HepG2 (cell line): ENCODE data around the gene PDHX. TPM values are rescaled to one million over a fixed set of nuclear protein-coding genes. Genes with fewer than 3 reads are reported as not detected.

Experiments
- ATAC-seq: fragments of 200-7000 bp; cut with Tn5 transposase; 3 replicates; pipeline ENCODE4 v1.9.1; 2020; ENCODE audit warnings: mild to moderate bottlenecking, moderate library complexity
- BruUV-seq: library from RNA; stranded (reverse); fragments of 400-500 nt; replicated peaks from 2 replicates; lab custom pipeline; 2021; lab: Mats Ljungman, UMichigan
- CTCF ChIA-PET: fragments of 300-600 bp; formaldehyde crosslinking; extraction: SDS; loops from one replicate; lab custom pipeline; 2021; ENCODE audit warnings: low total read pairs, inconsistent platforms, low intra/inter-chr PET ratio; lab: Yijun Ruan, JAX
- POLR2A ChIA-PET: fragments of 350-600 bp; sonication (Branson Sonifier 250); formaldehyde crosslinking; loops from one replicate; lab custom pipeline; 2020; ENCODE audit warnings: antibody characterized with exemption, inconsistent platforms; lab: Yijun Ruan, JAX
- DNase-seq: peaks from one replicate; pipeline ENCODE4 v3.0.0-alpha.2; 2015; ENCODE audit warnings: low spot score
- FAIRE-seq: peaks from 3 replicates; lab custom pipeline; 2011; peaks lifted over from hg19 to GRCh38; lab: Jason Lieb, UNC
- H2AFZ ChIP-seq: one replicate; pipeline ENCODE4 v1.6.1; 2011; ENCODE audit warnings: low read length, inconsistent platforms
- H3K27ac ChIP-seq: fragments of 300-600 bp; 3 replicates; pipeline ENCODE4 v1.8.0; 2011; ENCODE audit warnings: mixed run types, mild to moderate bottlenecking, mixed read lengths, low read length, inconsistent platforms; ENCODE audit not compliant: insufficient read depth; ENCODE audit errors: extremely low read length
- H3K27me3 ChIP-seq, 2 experiments: fragments of 200-600 bp in 1 of 2; 2 replicates in 1 of 2; 3 replicates in 1 of 2; pipeline versions ENCODE4 v1.6.0 to v1.8.0; 2011; ENCODE audit warnings: low read length in 2 of 2, mild to moderate bottlenecking in 2 of 2, moderate library complexity in 2 of 2, inconsistent platforms in 1 of 2; ENCODE audit not compliant: insufficient read depth in 2 of 2, control insufficient read depth in 1 of 2
- H3K36me3 ChIP-seq, 2 experiments: fragments of 200-600 bp in 1 of 2; replicated peaks in 1 of 2; 2 replicates in 1 of 2; 3 replicates in 1 of 2; pipeline versions ENCODE4 v1.5.1 to v1.8.0; 2011; ENCODE audit warnings: low read length in 2 of 2, inconsistent platforms in 1 of 2; ENCODE audit not compliant: insufficient read depth in 2 of 2, control insufficient read depth in 1 of 2
- H3K4me1 ChIP-seq: 2 replicates; pipeline ENCODE4 v1.5.1; 2012; ENCODE audit warnings: low read length, inconsistent platforms; ENCODE audit not compliant: insufficient read depth
- H3K4me2 ChIP-seq: 2 replicates; pipeline ENCODE4 v1.6.0; 2011; ENCODE audit warnings: low read depth, low read length, inconsistent platforms
- H3K4me3 ChIP-seq, 3 experiments: fragments of 200-600 bp in 1 of 3; sonication (generic), shearing (Covaris generic) in 1 of 3; replicated peaks in 1 of 3; 2 replicates each; pipeline ENCODE4 v1.5.1; 2011 to 2016; ENCODE audit warnings: low read length in 3 of 3, inconsistent platforms in 2 of 3, low read depth in 2 of 3, mild to moderate bottlenecking in 2 of 3, control low read depth in 1 of 3, mixed read lengths in 1 of 3; ENCODE audit not compliant: insufficient read depth in 1 of 3
- H3K79me2 ChIP-seq: one replicate; pipeline ENCODE4 v1.6.1; 2011; ENCODE audit warnings: low read length, inconsistent platforms; ENCODE audit not compliant: insufficient read depth
- H3K9ac ChIP-seq: 2 replicates; pipeline ENCODE4 v1.6.0; 2011; ENCODE audit warnings: mild to moderate bottlenecking, low read depth, low read length, inconsistent platforms; ENCODE audit not compliant: insufficient read depth
- H3K9me3 ChIP-seq: 2 replicates; pipeline ENCODE4 v1.5.1; 2012; ENCODE audit warnings: mild to moderate bottlenecking, low read length
- H4K20me1 ChIP-seq: 2 replicates; pipeline ENCODE4 v1.6.0; 2011; ENCODE audit warnings: inconsistent platforms, mild to moderate bottlenecking, low read length, moderate library complexity; ENCODE audit not compliant: insufficient read depth
- KDM4B ChIP-seq: sonication (generic); formaldehyde crosslinking; IDR thresholded peaks from 2 replicates; pipeline ENCODE4 v1.4.0; 2020; ENCODE audit warnings: missing genetic modification reagents
- PHB2 ChIP-seq: fragments of 450-650 bp; IDR thresholded peaks from 2 replicates; pipeline ENCODE4 v1.6.1; 2018; ENCODE audit not compliant: partially characterized antibody
- PHF5A ChIP-seq: IDR thresholded peaks from one replicate; pipeline ENCODE4 v1.6.1; 2018; ENCODE audit warnings: low read depth, missing genetic modification reagents; ENCODE audit not compliant: unreplicated experiment
- RXRB ChIP-seq: IDR thresholded peaks from 2 replicates; pipeline ENCODE4 v1.6.1; 2016; ENCODE audit warnings: borderline replicate concordance, missing genetic modification reagents, missing compliant biosample characterization
- ZFP37 ChIP-seq: sonication (generic); formaldehyde crosslinking; IDR thresholded peaks from 2 replicates; pipeline ENCODE4 v1.4.0; 2020; ENCODE audit warnings: missing genetic modification reagents, borderline replicate concordance
- WGBS: methylation state at CpG from one replicate; pipeline ENCODE4 v1.1.6; 2017; ENCODE audit warnings: low lambda C conversion rate; 5-methylcytosine and 5-hydroxymethylcytosine counted together
- in situ Hi-C: cut with HindIII; loops from 2 replicates; pipeline ENCODE4 v1.10.0; 2017; ENCODE audit warnings: low pct_unique_long_range_greater_than_20kb; ENCODE audit not compliant: extremely low pct_ligation_motif_present
- intact Hi-C: fragments of 100-400 bp; cut with micrococcal nuclease; formaldehyde crosslinking; loops from one replicate; pipeline ENCODE4 v1.10.0; 2022; ENCODE audit not compliant: unreplicated experiment
- polyA plus RNA-seq, 8 experiments: library from polyadenylated mRNA; depleted of rRNA in 3 of 8; stranded (reverse) in 7 of 8; unstranded in 1 of 8; fragments of >200 nt; fragmentation: Illumina TruSeq in 4 of 8; extraction: Trizol in 4 of 8; gene quantifications; 2 replicates each; pipeline versions ENCODE4 v1.2.1 to v1.2.3, GENCODE V29; 2011 to 2016; ENCODE audit warnings: low read depth in 4 of 8, missing spikeins in 1 of 8, mixed read lengths in 1 of 8; ENCODE audit not compliant: insufficient read depth in 1 of 8
- total RNA-seq, 5 experiments: library from RNA; depleted of rRNA; stranded (reverse); fragments of >200 nt; fragmentation: Illumina TruSeq; extraction: Trizol; gene quantifications; 2 replicates each; pipeline ENCODE4 v1.2.3, GENCODE V29; 2016; ENCODE audit warnings: low read depth in 1 of 5
- TF ChIP-seq, protein P1 (sequence below): sonication (generic); formaldehyde crosslinking; IDR thresholded peaks from 2 replicates; pipeline ENCODE4 v1.5.0; 2020; ENCODE audit warnings: mild to moderate bottlenecking, missing genetic modification reagents, moderate library complexity
- TF ChIP-seq, protein P2 (sequence below): sonication (generic); formaldehyde crosslinking; IDR thresholded peaks from 2 replicates; pipeline ENCODE4 v1.4.0; 2020; ENCODE audit warnings: missing genetic modification reagents
- TF ChIP-seq, protein P3 (sequence below): sonication (generic); formaldehyde crosslinking; IDR thresholded peaks from 2 replicates; pipeline ENCODE4 v1.4.0; 2020; ENCODE audit warnings: missing genetic modification reagents
- TF ChIP-seq, protein P4 (sequence below), 2 experiments: sonication (generic) in 1 of 2; formaldehyde crosslinking in 1 of 2; IDR thresholded peaks; 2 replicates each; pipeline versions ENCODE4 v1.5.1 to v1.6.1; 2011 to 2020; ENCODE audit warnings: borderline replicate concordance in 1 of 2, low read depth in 1 of 2, low read length in 1 of 2, mild to moderate bottlenecking in 1 of 2, missing genetic modification reagents in 1 of 2, moderate library complexity in 1 of 2

PDHX gene
- total and polyA plus RNA-seq, 2 of the 13 experiments (the other 11 are each of a cell fraction or from before 2014, with no cell fraction given) = 41.0 to 73.8 TPM

DNA sequence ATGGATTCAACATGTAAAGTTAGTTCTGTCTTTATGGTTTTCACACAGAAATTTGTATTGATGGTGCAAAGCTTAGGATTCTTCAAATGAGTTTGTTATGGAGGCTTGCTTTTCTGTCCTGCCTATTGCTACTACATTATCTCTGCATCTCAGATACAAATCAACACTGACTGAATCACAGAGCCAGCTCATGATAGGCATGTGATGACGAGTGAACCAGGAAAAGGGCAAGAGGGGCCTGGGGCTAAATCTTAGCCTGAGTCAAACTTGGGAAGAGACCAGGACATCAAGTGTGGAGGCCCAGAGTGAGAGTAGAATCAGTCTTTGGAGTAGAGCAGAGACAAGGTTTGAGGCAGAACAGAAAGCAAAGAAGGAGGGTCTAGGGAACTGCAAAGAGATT is 115.4 kb downstream of the PDHX start:
- no peak overlapping the region for H3K9ac ChIP-seq
- DNase-seq = no peak
- intact Hi-C loops = no loop called here
- H3K27ac ChIP-seq = no peak overlapping the region
- H3K9me3 ChIP-seq = no peaks in the 10 kb centered on the region
- no peak overlapping the region for H3K4me3 ChIP-seq
- ChIA-PET CTCF (no interaction called here), POLR2A (no interaction called here)
- FAIRE-seq = no peak
- WGBS = 0% methylated on average over 1 of the region's 1 CpG
- no peaks in the 10 kb centered on the region for H3K79me2 ChIP-seq
- ATAC-seq = no peak
- TF ChIP-seq RXRB (CRISPR knock-in tag) (no peak), PHF5A (no peak), ZFP37 (CRISPR knock-in tag) (no peak), KDM4B (CRISPR knock-in tag) (no peak), PHB2 (no peak)
- TF ChIP-seq, protein P1, sequence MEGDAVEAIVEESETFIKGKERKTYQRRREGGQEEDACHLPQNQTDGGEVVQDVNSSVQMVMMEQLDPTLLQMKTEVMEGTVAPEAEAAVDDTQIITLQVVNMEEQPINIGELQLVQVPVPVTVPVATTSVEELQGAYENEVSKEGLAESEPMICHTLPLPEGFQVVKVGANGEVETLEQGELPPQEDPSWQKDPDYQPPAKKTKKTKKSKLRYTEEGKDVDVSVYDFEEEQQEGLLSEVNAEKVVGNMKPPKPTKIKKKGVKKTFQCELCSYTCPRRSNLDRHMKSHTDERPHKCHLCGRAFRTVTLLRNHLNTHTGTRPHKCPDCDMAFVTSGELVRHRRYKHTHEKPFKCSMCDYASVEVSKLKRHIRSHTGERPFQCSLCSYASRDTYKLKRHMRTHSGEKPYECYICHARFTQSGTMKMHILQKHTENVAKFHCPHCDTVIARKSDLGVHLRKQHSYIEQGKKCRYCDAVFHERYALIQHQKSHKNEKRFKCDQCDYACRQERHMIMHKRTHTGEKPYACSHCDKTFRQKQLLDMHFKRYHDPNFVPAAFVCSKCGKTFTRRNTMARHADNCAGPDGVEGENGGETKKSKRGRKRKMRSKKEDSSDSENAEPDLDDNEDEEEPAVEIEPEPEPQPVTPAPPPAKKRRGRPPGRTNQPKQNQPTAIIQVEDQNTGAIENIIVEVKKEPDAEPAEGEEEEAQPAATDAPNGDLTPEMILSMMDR (CRISPR knock-in tag) = no peak
- TF ChIP-seq, protein P2, sequence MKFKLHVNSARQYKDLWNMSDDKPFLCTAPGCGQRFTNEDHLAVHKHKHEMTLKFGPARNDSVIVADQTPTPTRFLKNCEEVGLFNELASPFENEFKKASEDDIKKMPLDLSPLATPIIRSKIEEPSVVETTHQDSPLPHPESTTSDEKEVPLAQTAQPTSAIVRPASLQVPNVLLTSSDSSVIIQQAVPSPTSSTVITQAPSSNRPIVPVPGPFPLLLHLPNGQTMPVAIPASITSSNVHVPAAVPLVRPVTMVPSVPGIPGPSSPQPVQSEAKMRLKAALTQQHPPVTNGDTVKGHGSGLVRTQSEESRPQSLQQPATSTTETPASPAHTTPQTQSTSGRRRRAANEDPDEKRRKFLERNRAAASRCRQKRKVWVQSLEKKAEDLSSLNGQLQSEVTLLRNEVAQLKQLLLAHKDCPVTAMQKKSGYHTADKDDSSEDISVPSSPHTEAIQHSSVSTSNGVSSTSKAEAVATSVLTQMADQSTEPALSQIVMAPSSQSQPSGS (CRISPR knock-in tag) = no peak
- TF ChIP-seq, protein P3, sequence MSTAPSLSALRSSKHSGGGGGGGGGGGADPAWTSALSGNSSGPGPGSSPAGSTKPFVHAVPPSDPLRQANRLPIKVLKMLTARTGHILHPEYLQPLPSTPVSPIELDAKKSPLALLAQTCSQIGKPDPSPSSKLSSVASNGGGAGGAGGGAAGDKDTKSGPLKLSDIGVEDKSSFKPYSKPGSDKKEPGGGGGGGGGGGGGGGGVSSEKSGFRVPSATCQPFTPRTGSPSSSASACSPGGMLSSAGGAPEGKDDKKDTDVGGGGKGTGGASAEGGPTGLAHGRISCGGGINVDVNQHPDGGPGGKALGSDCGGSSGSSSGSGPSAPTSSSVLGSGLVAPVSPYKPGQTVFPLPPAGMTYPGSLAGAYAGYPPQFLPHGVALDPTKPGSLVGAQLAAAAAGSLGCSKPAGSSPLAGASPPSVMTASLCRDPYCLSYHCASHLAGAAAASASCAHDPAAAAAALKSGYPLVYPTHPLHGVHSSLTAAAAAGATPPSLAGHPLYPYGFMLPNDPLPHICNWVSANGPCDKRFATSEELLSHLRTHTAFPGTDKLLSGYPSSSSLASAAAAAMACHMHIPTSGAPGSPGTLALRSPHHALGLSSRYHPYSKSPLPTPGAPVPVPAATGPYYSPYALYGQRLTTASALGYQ (CRISPR knock-in tag) = no peak
- TF ChIP-seq, protein P4, sequence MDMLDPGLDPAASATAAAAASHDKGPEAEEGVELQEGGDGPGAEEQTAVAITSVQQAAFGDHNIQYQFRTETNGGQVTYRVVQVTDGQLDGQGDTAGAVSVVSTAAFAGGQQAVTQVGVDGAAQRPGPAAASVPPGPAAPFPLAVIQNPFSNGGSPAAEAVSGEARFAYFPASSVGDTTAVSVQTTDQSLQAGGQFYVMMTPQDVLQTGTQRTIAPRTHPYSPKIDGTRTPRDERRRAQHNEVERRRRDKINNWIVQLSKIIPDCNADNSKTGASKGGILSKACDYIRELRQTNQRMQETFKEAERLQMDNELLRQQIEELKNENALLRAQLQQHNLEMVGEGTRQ (IDR thresholded peaks at IDR 0.05; ENCODE audit: low read depth, low read length) = no peak
- TF ChIP-seq, protein P4 (CRISPR knock-in tag; IDR thresholded peaks at IDR 0.05; ENCODE audit: borderline replicate concordance) = no peak
- TF ChIP-seq, all 625 proteins: peak for 0
- BruUV-seq = no TSS peak
- H3K27me3 ChIP-seq = no peaks in the 10 kb centered on the region; a peak in 2 of 5 replicates
- no peak overlapping the region for H3K4me2 ChIP-seq
- H3K4me1 ChIP-seq = no peaks in the 10 kb centered on the region
- in situ Hi-C loops = no loop called here
- no peaks in the 10 kb centered on the region for H3K36me3 ChIP-seq
- H4K20me1 ChIP-seq = no peaks in the 10 kb centered on the region
- no peak overlapping the region for H2AFZ ChIP-seq
